Thyroid gland (tissue), 4 donors: Measurements from ENCODE around the gene UPK3B.
"Not testable (repeated sequence)": the region's sequence is repeated elsewhere in the genome, so short reads cannot be mapped to it uniquely, and the experiment has no call there.

ENCODE experiments used
- POLR2A ChIP-seq, 2 donors: fragments of 450-650 bp; IDR thresholded peaks; one replicate each; pipeline ENCODE4 v1.6.1; 2017; ENCODE audit warnings: antibody characterized with exemption in 2 of 2, mild to moderate bottlenecking in 2 of 2, moderate library complexity in 1 of 2
- TF ChIP-seq, protein P1 (sequence below), 6 experiments: fragments of 200-600 bp in 3 of 6; fragments of 450-650 bp in 3 of 6; sonication (generic) in 3 of 6; IDR thresholded peaks; one replicate each; pipeline ENCODE4 v1.5.1; 2016 to 2019; ENCODE audit warnings: antibody characterized with exemption in 6 of 6, mild to moderate bottlenecking in 2 of 6, inconsistent platforms in 1 of 6, moderate library complexity in 1 of 6

DNA sequence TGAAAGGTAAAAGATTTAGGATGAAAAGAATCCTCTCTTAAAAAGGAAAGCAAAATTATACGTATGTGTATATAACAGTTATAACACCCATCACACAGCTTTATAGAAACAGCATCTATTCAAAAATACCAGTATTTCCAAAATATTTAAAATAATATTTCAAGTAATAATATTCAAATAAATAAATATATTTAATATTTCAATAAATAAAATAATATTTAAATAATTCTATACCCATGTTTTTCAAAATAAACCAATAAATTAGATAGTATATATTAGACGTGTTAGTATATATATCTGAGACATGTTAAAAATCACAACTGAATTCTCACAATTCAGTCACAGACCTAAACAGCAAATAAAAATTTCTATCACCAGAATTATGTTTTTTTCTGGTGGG is 21.3 kb downstream of the UPK3B start:
- TF ChIP-seq, protein P1, sequence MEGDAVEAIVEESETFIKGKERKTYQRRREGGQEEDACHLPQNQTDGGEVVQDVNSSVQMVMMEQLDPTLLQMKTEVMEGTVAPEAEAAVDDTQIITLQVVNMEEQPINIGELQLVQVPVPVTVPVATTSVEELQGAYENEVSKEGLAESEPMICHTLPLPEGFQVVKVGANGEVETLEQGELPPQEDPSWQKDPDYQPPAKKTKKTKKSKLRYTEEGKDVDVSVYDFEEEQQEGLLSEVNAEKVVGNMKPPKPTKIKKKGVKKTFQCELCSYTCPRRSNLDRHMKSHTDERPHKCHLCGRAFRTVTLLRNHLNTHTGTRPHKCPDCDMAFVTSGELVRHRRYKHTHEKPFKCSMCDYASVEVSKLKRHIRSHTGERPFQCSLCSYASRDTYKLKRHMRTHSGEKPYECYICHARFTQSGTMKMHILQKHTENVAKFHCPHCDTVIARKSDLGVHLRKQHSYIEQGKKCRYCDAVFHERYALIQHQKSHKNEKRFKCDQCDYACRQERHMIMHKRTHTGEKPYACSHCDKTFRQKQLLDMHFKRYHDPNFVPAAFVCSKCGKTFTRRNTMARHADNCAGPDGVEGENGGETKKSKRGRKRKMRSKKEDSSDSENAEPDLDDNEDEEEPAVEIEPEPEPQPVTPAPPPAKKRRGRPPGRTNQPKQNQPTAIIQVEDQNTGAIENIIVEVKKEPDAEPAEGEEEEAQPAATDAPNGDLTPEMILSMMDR (IDR thresholded peaks at IDR 0.05): not testable (repeated sequence)
- TF ChIP-seq POLR2A (IDR thresholded peaks at IDR 0.05): not testable (repeated sequence)
